ENCODE data around the gene TPCN2.

DNA sequence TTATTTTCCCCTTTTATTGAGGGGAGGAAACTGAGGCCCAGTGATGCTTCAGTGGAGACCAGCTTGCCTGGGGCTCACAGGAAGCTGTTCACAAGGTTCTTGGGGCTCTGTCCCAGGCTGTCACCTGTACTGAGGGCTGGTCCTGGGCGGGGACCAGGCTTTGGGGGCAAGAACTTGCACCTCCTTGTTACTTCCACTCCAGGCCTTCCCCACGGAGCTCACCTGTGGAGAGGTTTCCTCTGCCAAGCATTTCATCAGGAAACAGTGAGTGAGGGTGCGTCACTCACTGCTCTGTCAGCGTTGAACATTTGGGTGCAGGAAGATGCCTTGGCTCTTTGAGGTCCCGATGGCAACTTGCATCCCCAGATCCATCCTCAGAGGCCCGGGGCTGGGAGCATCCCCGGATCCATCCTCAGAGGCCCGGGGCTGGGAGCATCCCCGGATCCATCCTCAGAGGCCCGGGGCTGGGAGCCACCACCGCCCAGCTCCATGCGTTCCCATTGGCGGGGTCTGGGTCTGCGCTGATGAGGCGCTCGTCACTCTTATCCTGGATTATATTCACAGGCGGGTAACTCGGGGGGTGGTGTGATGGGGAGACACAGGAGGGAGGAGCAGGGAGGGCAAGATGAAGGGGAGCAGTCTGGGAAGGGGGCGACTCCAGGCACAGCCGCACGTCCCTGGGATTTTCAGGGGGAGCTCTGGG lies 105.6 kb downstream of the TPCN2 start:
- TF ChIP-seq, protein P1, sequence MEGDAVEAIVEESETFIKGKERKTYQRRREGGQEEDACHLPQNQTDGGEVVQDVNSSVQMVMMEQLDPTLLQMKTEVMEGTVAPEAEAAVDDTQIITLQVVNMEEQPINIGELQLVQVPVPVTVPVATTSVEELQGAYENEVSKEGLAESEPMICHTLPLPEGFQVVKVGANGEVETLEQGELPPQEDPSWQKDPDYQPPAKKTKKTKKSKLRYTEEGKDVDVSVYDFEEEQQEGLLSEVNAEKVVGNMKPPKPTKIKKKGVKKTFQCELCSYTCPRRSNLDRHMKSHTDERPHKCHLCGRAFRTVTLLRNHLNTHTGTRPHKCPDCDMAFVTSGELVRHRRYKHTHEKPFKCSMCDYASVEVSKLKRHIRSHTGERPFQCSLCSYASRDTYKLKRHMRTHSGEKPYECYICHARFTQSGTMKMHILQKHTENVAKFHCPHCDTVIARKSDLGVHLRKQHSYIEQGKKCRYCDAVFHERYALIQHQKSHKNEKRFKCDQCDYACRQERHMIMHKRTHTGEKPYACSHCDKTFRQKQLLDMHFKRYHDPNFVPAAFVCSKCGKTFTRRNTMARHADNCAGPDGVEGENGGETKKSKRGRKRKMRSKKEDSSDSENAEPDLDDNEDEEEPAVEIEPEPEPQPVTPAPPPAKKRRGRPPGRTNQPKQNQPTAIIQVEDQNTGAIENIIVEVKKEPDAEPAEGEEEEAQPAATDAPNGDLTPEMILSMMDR (IDR thresholded peaks at IDR 0.05): no peak
- no peak for TF ChIP-seq POLR2A (IDR thresholded peaks at IDR 0.05)
